K562 (cell line): ENCODE measurements around the gene EHBP1L1. TPM values are rescaled to one million over a fixed set of nuclear protein-coding genes. Genes with fewer than 3 reads are reported as not detected.

Experiments
- ARHGAP35 ChIP-seq: fragments of 450-650 bp; IDR thresholded peaks from 2 replicates; pipeline ENCODE4 v1.6.1; 2018; ENCODE audit not compliant: partially characterized antibody
- EGR1 ChIP-seq: fragments of 450-650 bp; conservative IDR thresholded peaks from 2 replicates; pipeline ENCODE4 v1.6.1; 2017; ENCODE audit warnings: mild to moderate bottlenecking
- ETV5 ChIP-seq: sonication (generic); formaldehyde crosslinking; IDR thresholded peaks from 2 replicates; pipeline ENCODE4 v1.4.0; 2020; ENCODE audit warnings: low read depth, mild to moderate bottlenecking, missing genetic modification reagents
- FOXA3 ChIP-seq, 2 experiments: fragments of 450-650 bp in 1 of 2; sonication (generic) in 1 of 2; formaldehyde crosslinking; IDR thresholded peaks in 1 of 2; conservative IDR thresholded peaks in 1 of 2; 2 replicates each; pipeline versions ENCODE4 v1.4.0 to v1.8.0; 2020 to 2022; ENCODE audit warnings: mild to moderate bottlenecking in 2 of 2, missing genetic modification reagents in 1 of 2
- MAZ ChIP-seq, 2 experiments: fragments of 450-650 bp in 1 of 2; sonication (generic) in 1 of 2; formaldehyde crosslinking; IDR thresholded peaks in 1 of 2; conservative IDR thresholded peaks in 1 of 2; 2 replicates each; pipeline versions ENCODE4 v1.4.0 to v1.5.0; 2020; ENCODE audit warnings: mild to moderate bottlenecking in 1 of 2, missing genetic modification reagents in 1 of 2
- MXI1 ChIP-seq: IDR thresholded peaks from 2 replicates; pipeline ENCODE4 v1.6.1; 2011; ENCODE audit warnings: low read depth, mild to moderate bottlenecking, improper control_type of control experiment, low read length
- MYC ChIP-seq, 2 experiments: fragments of 250-450 bp in 1 of 2; sonication (Bioruptor Pico) in 1 of 2; IDR thresholded peaks; 2 replicates each; pipeline versions ENCODE4 v1.5.1 to v1.6.1; 2012 to 2021; ENCODE audit warnings: low read depth in 2 of 2, borderline replicate concordance in 1 of 2, improper control_type of control experiment in 1 of 2, low read length in 1 of 2, mild to moderate bottlenecking in 1 of 2, moderate library complexity in 1 of 2
- NR2C2 ChIP-seq, 2 experiments: fragments of 200-800 bp in 1 of 2; sonication (Bioruptor generic) in 1 of 2; sonication (generic) in 1 of 2; formaldehyde crosslinking in 1 of 2; IDR thresholded peaks; 2 replicates each; pipeline versions ENCODE4 v1.6.1 to v1.8.0; 2016 to 2022; ENCODE audit warnings: mild to moderate bottlenecking in 1 of 2, missing compliant biosample characterization in 1 of 2, missing genetic modification characterization in 1 of 2, missing genetic modification reagents in 1 of 2
- POLR2G ChIP-seq: fragments of 200-400 bp; formaldehyde crosslinking; IDR thresholded peaks from 2 replicates; pipeline ENCODE4 v1.6.1; 2017; ENCODE audit warnings: low read depth, mild to moderate bottlenecking, antibody characterized with exemption, low read length, moderate library complexity
- RBM15 ChIP-seq: fragments of 200-400 bp; formaldehyde crosslinking; IDR thresholded peaks from 2 replicates; pipeline ENCODE4 v1.6.1; 2018; ENCODE audit warnings: mild to moderate bottlenecking, low read length, moderate library complexity; ENCODE audit not compliant: insufficient read depth
- SIN3A ChIP-seq, 2 experiments: fragments of 150-350 bp in 1 of 2; IDR thresholded peaks; 2 replicates each; pipeline ENCODE4 v1.6.1; 2011 to 2016; ENCODE audit warnings: borderline replicate concordance in 2 of 2, low read depth in 2 of 2, low read length in 2 of 2, mild to moderate bottlenecking in 2 of 2, moderate library complexity in 2 of 2; ENCODE audit not compliant: control insufficient read depth in 1 of 2
- TEAD4 ChIP-seq, 2 experiments: sonication (generic) in 1 of 2; formaldehyde crosslinking in 1 of 2; IDR thresholded peaks; 2 replicates each; pipeline versions ENCODE4 v1.6.1 to v1.8.0; 2012 to 2022; ENCODE audit warnings: borderline replicate concordance in 1 of 2, inconsistent platforms in 1 of 2, low read length in 1 of 2, mild to moderate bottlenecking in 1 of 2, missing genetic modification reagents in 1 of 2
- ZBTB7A ChIP-seq: IDR thresholded peaks from 2 replicates; pipeline ENCODE4 v1.6.1; 2011; ENCODE audit warnings: low read depth, mild to moderate bottlenecking, low read length, moderate library complexity, borderline replicate concordance; ENCODE audit not compliant: control insufficient read depth
- ZFX ChIP-seq: sonication (generic); formaldehyde crosslinking; IDR thresholded peaks from 2 replicates; pipeline ENCODE4 v1.8.0; 2022; ENCODE audit warnings: mild to moderate bottlenecking, missing genetic modification reagents, moderate library complexity
- ZNF431 ChIP-seq: sonication (generic); formaldehyde crosslinking; IDR thresholded peaks from 2 replicates; pipeline ENCODE4 v1.8.0; 2022; ENCODE audit warnings: mild to moderate bottlenecking, missing genetic modification reagents
- ZNF644 ChIP-seq: fragments of 200-800 bp; sonication (Bioruptor generic); IDR thresholded peaks from 2 replicates; pipeline ENCODE4 v1.6.1; 2016; ENCODE audit warnings: low read depth, missing genetic modification characterization, missing compliant biosample characterization
- polyA plus RNA-seq, 8 experiments: library from polyadenylated mRNA; depleted of rRNA in 4 of 8; stranded (reverse) in 5 of 8; unstranded in 3 of 8; fragments of >200 nt; fragmentation: Nextera tagmentation in 2 of 8; fragmentation: Illumina TruSeq in 1 of 8; extraction: Ambion mirVana in 2 of 8; extraction: Trizol in 1 of 8; gene quantifications; 2 replicates each; pipeline versions ENCODE4 v1.2.1 to v1.2.3, GENCODE V29; 2011 to 2014; ENCODE audit warnings: inconsistent platforms in 1 of 8, missing spikeins in 1 of 8
- total RNA-seq, 7 experiments: library from RNA; depleted of rRNA in 6 of 7; stranded (reverse); fragments of >200 nt in 6 of 7; fragmentation: Illumina TruSeq in 2 of 7; extraction: Trizol in 2 of 7; gene quantifications; 2 replicates each; pipeline versions ENCODE4 v1.2.1 to v1.2.3, GENCODE V29; 2011 to 2021; ENCODE audit warnings: low replicate concordance in 1 of 7
- TF ChIP-seq, protein P1 (sequence below): sonication (generic); formaldehyde crosslinking; IDR thresholded peaks from 2 replicates; pipeline ENCODE4 v1.8.1; 2023; ENCODE audit warnings: mild to moderate bottlenecking, missing genetic modification reagents
- TF ChIP-seq, protein P2 (sequence below): sonication (generic); formaldehyde crosslinking; IDR thresholded peaks from 2 replicates; pipeline ENCODE4 v1.8.0; 2022; ENCODE audit warnings: mild to moderate bottlenecking, missing genetic modification reagents

EHBP1L1 gene
- total and polyA plus RNA-seq, 9 of the 15 experiments (the other 6 are each of a cell fraction or from before 2014, with no cell fraction given) = 0.03 to 87.1 (median 26.3) TPM

DNA sequence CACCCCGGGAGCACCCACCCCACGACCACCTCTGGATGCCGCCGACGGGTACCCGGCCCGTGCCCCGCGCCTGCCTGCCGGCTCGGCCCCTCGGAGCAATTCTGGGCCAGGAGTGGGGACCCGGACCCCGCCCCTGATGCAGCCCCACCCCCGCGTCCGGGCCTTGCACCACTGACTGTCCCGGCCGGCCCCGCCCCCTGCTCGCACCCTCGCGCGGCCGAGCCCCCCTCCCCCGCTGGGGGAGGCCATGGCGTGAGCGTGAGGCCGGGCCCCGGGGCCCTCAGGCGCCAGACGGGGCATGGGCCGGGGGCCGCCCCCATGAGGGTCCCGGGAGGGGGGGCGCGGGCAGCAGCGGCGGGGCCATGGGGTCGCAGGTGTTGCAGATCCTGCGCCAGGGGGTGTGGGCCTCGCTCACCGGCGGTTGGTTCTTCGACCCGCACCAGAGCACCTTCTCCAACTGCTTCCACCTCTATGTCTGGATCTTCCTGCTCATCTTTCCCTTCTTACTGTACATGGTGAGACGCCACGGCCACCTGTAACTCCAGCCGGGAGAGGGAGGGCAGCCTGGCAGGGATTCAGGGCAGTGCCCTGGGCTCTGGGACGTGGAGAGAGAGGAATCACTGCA is 40.2 kb downstream of the EHBP1L1 start (continued):
- TF ChIP-seq MAZ (CRISPR knock-in tag; conservative IDR thresholded peaks at IDR 0.05 in 1 of 2, IDR thresholded peaks at IDR 0.05 in 1 of 2) (0 out of 4 replicates have a peak, but pooled peaks of 1 of the 2 experiments have one; percentile 12), FOXA3 (CRISPR knock-in tag; conservative IDR thresholded peaks at IDR 0.05 in 1 of 2, IDR thresholded peaks at IDR 0.05 in 1 of 2) (no peak), ZBTB7A (peak; percentile 77; the same call in 1 of the 2 replicates), ZFX (peak; percentile 49), MXI1 (0 out of 2 replicates have a peak, but pooled peaks have one; percentile 12), RBM15 (no peak), ZNF644 (tag) (no peak), MYC (IDR thresholded peaks at IDR 0.05; ENCODE audit: low read depth, low read length) (peak; percentile 5; the same call in 1 of the 2 replicates), MYC (CRISPR knock-in tag; IDR thresholded peaks at IDR 0.05; ENCODE audit: borderline replicate concordance, low read depth) (no peak), EGR1 (peak; percentile 38; the same call in 1 of the 2 replicates), ZNF431 (CRISPR knock-in tag) (no peak), ETV5 (CRISPR knock-in tag) (0 out of 2 replicates have a peak, but pooled peaks have one; percentile 12), POLR2G (peak; percentile 10), SIN3A (IDR thresholded peaks at IDR 0.05; ENCODE audit: borderline replicate concordance in 2 of 2, control insufficient read depth in 1 of 2, low read depth in 2 of 2, low read length in 2 of 2) (peak in 1 of 2 experiments; percentile 45; a peak in 1 of 4 replicates), ARHGAP35 (no peak), TEAD4 (IDR thresholded peaks at IDR 0.05; ENCODE audit: low read length) (no peak), TEAD4 (CRISPR knock-in tag; IDR thresholded peaks at IDR 0.05; ENCODE audit: borderline replicate concordance) (no peak), NR2C2 (CRISPR knock-in tag; IDR thresholded peaks at IDR 0.05) (no peak), NR2C2 (tag; IDR thresholded peaks at IDR 0.05) (no peak)
- TF ChIP-seq, protein P1, sequence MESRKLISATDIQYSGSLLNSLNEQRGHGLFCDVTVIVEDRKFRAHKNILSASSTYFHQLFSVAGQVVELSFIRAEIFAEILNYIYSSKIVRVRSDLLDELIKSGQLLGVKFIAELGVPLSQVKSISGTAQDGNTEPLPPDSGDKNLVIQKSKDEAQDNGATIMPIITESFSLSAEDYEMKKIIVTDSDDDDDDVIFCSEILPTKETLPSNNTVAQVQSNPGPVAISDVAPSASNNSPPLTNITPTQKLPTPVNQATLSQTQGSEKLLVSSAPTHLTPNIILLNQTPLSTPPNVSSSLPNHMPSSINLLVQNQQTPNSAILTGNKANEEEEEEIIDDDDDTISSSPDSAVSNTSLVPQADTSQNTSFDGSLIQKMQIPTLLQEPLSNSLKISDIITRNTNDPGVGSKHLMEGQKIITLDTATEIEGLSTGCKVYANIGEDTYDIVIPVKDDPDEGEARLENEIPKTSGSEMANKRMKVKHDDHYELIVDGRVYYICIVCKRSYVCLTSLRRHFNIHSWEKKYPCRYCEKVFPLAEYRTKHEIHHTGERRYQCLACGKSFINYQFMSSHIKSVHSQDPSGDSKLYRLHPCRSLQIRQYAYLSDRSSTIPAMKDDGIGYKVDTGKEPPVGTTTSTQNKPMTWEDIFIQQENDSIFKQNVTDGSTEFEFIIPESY = no peak
- TF ChIP-seq, protein P2, sequence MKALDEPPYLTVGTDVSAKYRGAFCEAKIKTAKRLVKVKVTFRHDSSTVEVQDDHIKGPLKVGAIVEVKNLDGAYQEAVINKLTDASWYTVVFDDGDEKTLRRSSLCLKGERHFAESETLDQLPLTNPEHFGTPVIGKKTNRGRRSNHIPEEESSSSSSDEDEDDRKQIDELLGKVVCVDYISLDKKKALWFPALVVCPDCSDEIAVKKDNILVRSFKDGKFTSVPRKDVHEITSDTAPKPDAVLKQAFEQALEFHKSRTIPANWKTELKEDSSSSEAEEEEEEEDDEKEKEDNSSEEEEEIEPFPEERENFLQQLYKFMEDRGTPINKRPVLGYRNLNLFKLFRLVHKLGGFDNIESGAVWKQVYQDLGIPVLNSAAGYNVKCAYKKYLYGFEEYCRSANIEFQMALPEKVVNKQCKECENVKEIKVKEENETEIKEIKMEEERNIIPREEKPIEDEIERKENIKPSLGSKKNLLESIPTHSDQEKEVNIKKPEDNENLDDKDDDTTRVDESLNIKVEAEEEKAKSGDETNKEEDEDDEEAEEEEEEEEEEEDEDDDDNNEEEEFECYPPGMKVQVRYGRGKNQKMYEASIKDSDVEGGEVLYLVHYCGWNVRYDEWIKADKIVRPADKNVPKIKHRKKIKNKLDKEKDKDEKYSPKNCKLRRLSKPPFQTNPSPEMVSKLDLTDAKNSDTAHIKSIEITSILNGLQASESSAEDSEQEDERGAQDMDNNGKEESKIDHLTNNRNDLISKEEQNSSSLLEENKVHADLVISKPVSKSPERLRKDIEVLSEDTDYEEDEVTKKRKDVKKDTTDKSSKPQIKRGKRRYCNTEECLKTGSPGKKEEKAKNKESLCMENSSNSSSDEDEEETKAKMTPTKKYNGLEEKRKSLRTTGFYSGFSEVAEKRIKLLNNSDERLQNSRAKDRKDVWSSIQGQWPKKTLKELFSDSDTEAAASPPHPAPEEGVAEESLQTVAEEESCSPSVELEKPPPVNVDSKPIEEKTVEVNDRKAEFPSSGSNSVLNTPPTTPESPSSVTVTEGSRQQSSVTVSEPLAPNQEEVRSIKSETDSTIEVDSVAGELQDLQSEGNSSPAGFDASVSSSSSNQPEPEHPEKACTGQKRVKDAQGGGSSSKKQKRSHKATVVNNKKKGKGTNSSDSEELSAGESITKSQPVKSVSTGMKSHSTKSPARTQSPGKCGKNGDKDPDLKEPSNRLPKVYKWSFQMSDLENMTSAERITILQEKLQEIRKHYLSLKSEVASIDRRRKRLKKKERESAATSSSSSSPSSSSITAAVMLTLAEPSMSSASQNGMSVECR (CRISPR knock-in tag) = peak; percentile 77
